GM11168 (cell line): ENCODE measurements around the gene NUPR2.
"Not testable (repeated sequence)": the region's sequence is repeated elsewhere in the genome, so short reads cannot be mapped to it uniquely, and the experiment has no call there.

Experiments used
- in situ Hi-C: fragments of 300-500 bp; cut with MboI; formaldehyde crosslinking; loops from one replicate; pipeline ENCODE4 v1.12.0; 2022; ENCODE audit warnings: low sequenced_read_pairs; ENCODE audit not compliant: unreplicated experiment

The NUPR2 gene

GRCh38 chr7:56115852-56116538 is at the start of gene NUPR2:
TSS of gene NUPR2 (minus strand) at chr7:56116417. CDS start at chr7:56116314, 103 bp downstream.
- in situ Hi-C loops: no loop called here

- in situ Hi-C loops: no loop called here
Observed at GRCh38 chr7:56157238-56157790, 41.1 kb upstream of the NUPR2 start.

- in situ Hi-C loops: not testable (repeated sequence)
Observed at GRCh38 chr7:56131062-56131461, 14.8 kb upstream of the NUPR2 start.

DNA sequence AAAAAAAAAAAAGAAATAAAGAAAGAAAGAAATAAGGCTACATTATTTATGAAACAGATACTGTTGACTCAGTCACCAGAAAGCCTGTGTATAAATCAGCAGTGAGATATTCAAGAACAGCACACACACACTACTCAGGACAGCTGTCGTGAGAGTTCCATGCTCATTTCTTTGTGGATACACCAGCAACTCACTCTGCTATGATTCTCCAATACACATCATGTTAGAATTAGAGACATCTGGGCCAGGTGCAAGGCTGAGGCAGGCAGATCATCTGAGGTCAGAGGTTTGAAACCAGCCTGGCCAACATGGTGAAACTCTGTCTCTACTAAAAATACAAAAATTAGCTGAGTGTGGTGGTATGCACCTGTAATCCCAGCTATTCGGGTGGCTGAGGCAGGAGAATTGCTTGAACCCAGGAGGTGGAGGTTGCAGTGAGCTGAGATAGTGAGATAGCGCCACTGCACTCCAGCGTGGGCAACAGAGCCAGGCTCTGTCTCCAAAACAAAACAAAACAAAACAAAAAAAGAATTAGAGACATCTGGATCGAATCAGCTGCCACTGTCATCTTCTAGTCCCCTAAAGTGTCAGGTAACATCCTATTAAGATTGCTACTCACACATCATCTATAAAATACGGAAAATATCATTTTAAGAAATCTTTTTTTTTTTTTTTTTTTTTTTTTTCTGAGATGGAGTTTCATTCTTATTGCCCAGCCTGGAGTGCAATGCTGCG is 11.2 kb upstream of the NUPR2 start:
- in situ Hi-C loops: no loop called here

DNA sequence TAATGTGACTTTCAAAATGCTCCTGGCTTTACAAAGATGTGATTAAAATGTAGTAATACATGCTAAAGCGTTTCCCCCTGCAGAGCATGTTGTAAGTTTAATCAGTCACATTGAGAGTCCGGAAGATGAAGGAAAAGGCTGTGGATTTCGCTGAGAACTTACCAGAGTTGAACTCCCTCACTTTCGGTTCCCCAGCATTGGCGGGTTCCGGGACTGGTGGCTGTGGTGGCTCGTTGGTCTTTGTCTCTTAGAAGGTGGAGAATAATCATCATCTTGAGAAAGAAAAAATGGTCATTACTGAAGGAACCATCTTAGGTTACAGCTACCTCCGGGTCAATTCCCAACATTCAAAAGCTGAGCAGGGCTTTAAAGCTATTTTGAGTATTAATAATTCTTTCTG is 9.6 kb upstream of the NUPR2 start:
- in situ Hi-C loops: no loop called here

DNA sequence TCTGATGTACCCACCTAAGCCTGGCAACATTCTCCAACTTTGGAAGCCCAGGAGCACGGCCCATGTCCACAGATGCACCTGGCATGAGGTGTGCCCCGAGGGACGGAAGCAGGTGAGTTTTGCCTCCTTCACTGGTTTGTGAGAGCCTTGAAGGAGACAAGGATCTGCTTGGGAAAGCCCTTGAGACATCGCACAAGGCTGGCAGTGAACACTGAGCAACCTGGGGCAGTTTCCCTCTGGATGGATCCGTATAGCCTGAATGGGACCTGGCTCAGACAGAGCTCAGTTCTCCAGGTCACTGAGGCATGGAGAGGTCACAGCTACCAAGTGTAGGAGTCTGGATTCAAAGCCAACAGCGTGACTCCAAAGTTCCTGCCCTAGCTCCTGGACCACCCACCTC is 8.8 kb upstream of the NUPR2 start:
- in situ Hi-C loops: no loop called here

DNA sequence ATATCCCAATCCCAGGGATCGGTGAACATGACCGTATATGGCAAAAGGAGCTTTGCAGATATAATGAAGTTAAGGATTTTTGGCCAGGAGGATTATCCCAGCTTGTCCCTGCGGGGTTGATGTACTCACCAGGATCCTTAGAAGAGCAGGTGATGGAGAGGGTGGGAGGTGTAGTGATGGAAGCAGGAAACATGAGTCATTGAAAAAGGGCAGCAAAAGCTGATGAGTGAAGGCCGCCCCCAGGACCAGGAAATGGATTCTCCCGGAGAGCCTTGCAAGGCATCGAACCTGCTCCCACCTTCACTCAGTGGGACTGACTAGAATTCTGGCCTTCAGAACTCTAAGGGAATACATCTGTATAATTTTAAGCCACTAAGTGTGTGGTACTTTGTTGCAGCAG is 5.2 kb upstream of the NUPR2 start:
- in situ Hi-C loops: no loop called here

- in situ Hi-C loops: not testable (repeated sequence)
Observed at GRCh38 chr7:56112244-56112643, 4.0 kb downstream of the NUPR2 start.

DNA sequence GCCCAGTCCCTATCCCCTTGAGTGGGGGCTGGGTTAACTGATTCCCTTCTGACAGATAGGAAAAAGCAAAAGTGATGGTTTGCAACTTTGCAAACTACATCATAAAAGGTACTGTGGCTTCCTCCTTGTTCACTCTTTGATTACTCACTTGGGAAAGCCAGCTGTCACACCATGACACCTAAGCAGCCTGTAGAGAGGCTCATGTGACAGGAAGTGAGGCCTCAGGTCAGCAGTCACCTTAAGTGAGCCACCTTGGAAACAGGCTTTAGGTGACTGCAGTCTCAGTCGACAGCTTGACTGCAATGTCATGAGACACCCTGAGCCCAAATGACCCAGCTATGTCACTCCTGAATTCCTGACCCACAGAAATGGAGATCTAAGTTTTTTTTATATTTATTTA is 5.6 kb downstream of the NUPR2 start:
- in situ Hi-C loops: no loop called here

DNA sequence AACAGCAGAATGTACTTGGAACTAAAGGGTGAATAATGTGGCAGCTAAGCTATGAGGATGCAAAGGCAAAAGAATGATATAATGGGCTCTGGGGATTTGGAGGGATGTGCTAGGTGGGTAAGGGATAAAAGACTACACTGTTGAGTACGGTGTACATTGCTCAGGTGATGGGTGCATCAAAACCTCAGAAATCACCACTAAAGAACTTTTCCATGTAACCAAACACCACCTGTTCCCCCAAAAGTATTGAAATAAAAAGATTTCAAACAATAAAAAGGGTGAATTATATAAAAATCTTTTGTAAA is 8.3 kb downstream of the NUPR2 start:
- in situ Hi-C loops: no loop called here

- in situ Hi-C loops: no loop called here
Observed at GRCh38 chr7:56106108-56107073, 9.8 kb downstream of the NUPR2 start, which contains the start of gene CHCHD2. TSS of gene CHCHD2 (minus strand) at chr7:56106476. CDS start at chr7:56106413, 63 bp downstream.

GRCh38 chr7:56105508-56105907 is 10.7 kb downstream of the NUPR2 start:
- in situ Hi-C loops: no loop called here

DNA sequence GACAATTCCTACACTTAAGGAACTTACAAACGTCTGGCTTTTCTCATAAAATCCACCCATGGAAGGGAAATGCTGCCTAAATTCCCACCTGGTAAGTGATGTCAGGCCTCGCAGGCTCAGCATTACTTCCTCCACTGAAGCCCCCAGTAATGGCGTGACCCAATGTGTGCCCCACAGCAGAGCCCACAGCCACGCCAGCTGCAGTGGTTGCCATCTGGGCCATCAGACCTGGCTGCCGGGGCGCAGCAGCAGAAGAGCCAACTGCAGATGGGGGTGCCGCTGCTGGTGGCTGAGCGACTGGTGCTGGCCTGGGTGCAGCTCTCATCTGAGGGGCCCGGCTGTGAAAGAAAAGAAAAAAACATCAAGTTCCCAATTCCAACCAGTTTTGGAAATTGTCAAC is 12.1 kb downstream of the NUPR2 start:
- in situ Hi-C loops: not testable (repeated sequence)

- in situ Hi-C loops: loop anchor here (25.0 kb wide), 1 partner anchor 462 kb away; no protein-coding TSS in a partner anchor
Observed at GRCh38 chr7:56099653-56100052, 16.6 kb downstream of the NUPR2 start.

DNA sequence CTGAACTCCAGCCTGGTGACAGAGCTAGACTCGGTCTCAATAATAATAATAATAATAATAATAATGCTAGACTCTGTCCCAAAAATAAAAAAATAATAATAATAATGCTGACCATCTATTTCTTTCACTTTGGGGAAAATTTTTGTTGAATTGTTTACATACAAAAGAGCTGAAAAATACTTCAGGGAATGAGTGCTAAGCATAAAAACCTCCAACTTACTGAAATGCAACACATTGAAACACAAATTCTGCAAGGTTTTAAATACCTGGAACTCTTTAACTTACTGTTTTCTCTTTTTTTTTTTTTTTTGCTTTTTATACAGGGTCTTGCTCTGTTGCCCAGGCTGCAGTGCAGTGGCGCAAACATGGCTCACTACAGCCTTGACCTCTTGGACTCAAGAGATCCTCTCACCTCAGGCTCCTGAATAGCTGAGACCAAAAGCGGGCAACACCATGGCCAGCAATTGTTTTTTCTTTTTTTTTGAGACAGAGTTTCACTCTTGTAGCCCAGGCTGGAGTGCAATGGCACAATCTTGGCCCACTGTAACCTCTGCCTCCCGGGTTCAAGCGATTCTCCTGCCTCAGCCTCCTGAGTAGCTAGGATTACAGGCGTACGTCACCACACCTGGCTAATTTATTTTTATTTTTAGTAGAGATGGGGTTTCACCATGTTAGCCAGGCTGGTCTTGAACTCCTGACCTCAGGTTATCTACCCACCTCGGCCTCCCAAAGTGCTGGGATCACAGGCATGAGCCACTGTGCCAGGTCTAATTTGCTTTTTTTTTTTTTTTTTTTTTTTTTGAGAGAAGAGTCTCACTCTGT is 17.8 kb downstream of the NUPR2 start:
- in situ Hi-C loops: loop anchor here (25.0 kb wide), 1 partner anchor 461 kb away; no protein-coding TSS in a partner anchor

DNA sequence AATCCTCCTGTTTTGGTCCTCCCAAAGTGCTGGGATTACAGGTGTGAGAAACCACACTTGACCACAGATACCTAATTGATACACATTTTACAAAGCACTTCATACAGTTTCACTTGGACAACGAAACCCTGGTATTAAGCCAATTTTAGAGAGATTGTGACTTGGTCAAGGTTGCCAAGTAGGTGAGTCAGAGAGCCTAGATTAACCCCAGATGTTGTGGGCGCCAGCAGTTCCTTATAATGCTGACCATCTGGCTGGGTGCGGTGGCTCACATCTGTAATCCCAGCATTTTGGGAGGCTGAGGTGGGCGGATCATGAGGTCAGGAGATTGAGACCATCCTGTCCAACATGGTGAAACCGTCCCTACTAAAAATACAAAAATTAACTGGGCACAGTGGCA is 18.5 kb downstream of the NUPR2 start:
- in situ Hi-C loops: loop anchor here (25.0 kb wide), 1 partner anchor 460 kb away; no protein-coding TSS in a partner anchor

DNA sequence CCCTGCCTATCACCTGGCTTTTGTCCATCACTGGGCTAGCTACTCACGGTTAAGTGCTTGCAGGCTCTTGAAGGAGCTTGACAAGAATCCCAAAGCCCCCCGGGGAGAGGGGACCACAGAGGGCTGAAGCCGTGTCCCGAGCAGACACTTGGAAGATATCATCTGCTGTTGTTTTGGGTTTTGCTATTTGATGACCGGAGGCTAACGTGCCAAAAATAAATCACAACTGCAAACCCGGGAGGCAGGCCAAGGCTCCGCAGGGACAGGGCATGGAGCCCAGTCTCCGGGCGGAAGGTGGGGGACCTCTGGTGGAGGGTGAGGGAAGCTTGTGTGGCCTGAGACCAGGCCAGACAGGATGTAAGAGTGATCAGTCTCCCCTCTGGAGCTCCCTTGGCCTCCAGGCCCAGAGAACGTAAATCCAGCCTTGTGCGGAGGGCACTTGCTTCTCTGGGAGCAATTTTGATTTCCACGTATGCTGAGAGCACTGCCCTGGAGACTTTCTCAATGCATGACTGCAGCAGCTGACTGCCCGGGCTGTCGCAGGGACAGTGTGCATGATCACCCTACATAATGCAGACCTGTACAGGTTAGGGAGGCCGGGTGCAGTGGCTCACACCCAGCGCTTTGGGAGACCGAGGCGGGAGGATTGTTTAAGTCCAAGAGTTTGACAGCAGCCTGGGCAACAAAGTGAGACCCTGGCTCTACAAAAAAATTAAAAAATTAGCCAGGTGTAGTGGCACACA is 23.3 kb downstream of the NUPR2 start, which contains the start of gene PHKG1:
TSS of gene PHKG1 (minus strand) at position 164 of the 743 bp plus-strand sequence. CDS start 4,011 bp downstream, outside the sequence.
- in situ Hi-C loops: loop anchor here (25.0 kb wide), 1 partner anchor 456 kb away; no protein-coding TSS in a partner anchor

- in situ Hi-C loops: loop anchor here (25.0 kb wide), 1 partner anchor 455 kb away; no protein-coding TSS in a partner anchor
Observed at GRCh38 chr7:56092388-56092787, 23.8 kb downstream of the NUPR2 start.
